ENCODE data around the gene GRK6. TPM values are rescaled to one million over a fixed set of nuclear protein-coding genes. Genes with fewer than 3 reads are reported as not detected.

The GRK6 gene
- polyA plus RNA-seq, 1 of the 3 experiments (the other 2 are of a cell fraction), result 39.5 TPM

DNA sequence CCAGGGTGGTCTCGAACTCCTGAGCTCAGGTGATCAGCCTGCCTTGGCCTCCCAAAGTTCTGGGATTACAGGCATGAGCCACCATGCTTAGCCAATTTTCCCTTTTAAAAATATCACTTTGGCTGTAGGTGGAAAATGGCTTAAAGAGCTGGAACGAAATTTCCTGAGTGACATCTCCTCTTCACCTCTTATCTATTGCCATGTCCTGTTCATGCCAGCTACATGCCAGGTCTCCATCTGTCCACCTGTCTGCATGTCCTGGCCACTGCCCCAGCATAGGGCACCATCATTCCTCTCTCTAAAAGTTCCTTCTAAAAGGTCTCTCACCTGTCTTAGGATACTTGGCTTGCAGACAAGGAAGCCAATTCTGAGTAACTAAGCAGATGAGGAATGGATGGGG, 2.8 kb upstream of the GRK6 start:
- H3K9me3 ChIP-seq, result no peaks in the 10 kb centered on the region
- ChIA-PET POLR2A (interaction anchor here (1.1 kb wide), 1 partner anchor 52 kb away, joined by 3 read pairs; no protein-coding TSS in a partner anchor), CTCF (interaction anchor here (1.2 to 10.8 kb wide), 7 partner anchors 19 to 78 kb away, joined by 3 to 120 read pairs (median 6); no protein-coding TSS in a partner anchor)
- H3K27ac ChIP-seq (ENCODE audit: low read depth in 2 of 2, low read length in 1 of 2), result no peak overlapping the region
- no peak for DNase-seq
- TF ChIP-seq, protein P1, sequence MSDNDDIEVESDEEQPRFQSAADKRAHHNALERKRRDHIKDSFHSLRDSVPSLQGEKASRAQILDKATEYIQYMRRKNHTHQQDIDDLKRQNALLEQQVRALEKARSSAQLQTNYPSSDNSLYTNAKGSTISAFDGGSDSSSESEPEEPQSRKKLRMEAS (IDR thresholded peaks at IDR 0.05; ENCODE audit: low read depth), result no peak
- TF ChIP-seq TAF1 (IDR thresholded peaks at IDR 0.05; ENCODE audit: borderline replicate concordance, low read depth, low read length) (no peak), FOXM1 (IDR thresholded peaks at IDR 0.05; ENCODE audit: low read depth) (no peak), RFX5 (IDR thresholded peaks at IDR 0.05; ENCODE audit: low read length) (no peak), TEAD4 (IDR thresholded peaks at IDR 0.05; ENCODE audit: borderline replicate concordance, insufficient read depth) (no peak), CHD2 (IDR thresholded peaks at IDR 0.05; ENCODE audit: low read length, partially characterized antibody) (no peak), NFIC (IDR thresholded peaks at IDR 0.05; ENCODE audit: borderline replicate concordance) (no peak), MEF2A (IDR thresholded peaks at IDR 0.05; ENCODE audit: borderline replicate concordance, low read depth) (no peak), FOSL2 (IDR thresholded peaks at IDR 0.05; ENCODE audit: borderline replicate concordance, low read depth) (no peak), MXI1 (IDR thresholded peaks at IDR 0.05; ENCODE audit: low read depth, low read length) (no peak), EZH2phosphoT487 (IDR thresholded peaks at IDR 0.05; ENCODE audit: borderline replicate concordance, low read depth) (no peak)
- TF ChIP-seq, protein P2, sequence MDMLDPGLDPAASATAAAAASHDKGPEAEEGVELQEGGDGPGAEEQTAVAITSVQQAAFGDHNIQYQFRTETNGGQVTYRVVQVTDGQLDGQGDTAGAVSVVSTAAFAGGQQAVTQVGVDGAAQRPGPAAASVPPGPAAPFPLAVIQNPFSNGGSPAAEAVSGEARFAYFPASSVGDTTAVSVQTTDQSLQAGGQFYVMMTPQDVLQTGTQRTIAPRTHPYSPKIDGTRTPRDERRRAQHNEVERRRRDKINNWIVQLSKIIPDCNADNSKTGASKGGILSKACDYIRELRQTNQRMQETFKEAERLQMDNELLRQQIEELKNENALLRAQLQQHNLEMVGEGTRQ (IDR thresholded peaks at IDR 0.05; ENCODE audit: borderline replicate concordance, low read depth, low read length), result no peak
- TF ChIP-seq, protein P3, sequence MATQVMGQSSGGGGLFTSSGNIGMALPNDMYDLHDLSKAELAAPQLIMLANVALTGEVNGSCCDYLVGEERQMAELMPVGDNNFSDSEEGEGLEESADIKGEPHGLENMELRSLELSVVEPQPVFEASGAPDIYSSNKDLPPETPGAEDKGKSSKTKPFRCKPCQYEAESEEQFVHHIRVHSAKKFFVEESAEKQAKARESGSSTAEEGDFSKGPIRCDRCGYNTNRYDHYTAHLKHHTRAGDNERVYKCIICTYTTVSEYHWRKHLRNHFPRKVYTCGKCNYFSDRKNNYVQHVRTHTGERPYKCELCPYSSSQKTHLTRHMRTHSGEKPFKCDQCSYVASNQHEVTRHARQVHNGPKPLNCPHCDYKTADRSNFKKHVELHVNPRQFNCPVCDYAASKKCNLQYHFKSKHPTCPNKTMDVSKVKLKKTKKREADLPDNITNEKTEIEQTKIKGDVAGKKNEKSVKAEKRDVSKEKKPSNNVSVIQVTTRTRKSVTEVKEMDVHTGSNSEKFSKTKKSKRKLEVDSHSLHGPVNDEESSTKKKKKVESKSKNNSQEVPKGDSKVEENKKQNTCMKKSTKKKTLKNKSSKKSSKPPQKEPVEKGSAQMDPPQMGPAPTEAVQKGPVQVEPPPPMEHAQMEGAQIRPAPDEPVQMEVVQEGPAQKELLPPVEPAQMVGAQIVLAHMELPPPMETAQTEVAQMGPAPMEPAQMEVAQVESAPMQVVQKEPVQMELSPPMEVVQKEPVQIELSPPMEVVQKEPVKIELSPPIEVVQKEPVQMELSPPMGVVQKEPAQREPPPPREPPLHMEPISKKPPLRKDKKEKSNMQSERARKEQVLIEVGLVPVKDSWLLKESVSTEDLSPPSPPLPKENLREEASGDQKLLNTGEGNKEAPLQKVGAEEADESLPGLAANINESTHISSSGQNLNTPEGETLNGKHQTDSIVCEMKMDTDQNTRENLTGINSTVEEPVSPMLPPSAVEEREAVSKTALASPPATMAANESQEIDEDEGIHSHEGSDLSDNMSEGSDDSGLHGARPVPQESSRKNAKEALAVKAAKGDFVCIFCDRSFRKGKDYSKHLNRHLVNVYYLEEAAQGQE (IDR thresholded peaks at IDR 0.05; ENCODE audit: low read depth, low read length), result no peak
- TF ChIP-seq, protein P4, sequence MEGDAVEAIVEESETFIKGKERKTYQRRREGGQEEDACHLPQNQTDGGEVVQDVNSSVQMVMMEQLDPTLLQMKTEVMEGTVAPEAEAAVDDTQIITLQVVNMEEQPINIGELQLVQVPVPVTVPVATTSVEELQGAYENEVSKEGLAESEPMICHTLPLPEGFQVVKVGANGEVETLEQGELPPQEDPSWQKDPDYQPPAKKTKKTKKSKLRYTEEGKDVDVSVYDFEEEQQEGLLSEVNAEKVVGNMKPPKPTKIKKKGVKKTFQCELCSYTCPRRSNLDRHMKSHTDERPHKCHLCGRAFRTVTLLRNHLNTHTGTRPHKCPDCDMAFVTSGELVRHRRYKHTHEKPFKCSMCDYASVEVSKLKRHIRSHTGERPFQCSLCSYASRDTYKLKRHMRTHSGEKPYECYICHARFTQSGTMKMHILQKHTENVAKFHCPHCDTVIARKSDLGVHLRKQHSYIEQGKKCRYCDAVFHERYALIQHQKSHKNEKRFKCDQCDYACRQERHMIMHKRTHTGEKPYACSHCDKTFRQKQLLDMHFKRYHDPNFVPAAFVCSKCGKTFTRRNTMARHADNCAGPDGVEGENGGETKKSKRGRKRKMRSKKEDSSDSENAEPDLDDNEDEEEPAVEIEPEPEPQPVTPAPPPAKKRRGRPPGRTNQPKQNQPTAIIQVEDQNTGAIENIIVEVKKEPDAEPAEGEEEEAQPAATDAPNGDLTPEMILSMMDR (IDR thresholded peaks at IDR 0.05), result no peak
- TF ChIP-seq, protein P5, sequence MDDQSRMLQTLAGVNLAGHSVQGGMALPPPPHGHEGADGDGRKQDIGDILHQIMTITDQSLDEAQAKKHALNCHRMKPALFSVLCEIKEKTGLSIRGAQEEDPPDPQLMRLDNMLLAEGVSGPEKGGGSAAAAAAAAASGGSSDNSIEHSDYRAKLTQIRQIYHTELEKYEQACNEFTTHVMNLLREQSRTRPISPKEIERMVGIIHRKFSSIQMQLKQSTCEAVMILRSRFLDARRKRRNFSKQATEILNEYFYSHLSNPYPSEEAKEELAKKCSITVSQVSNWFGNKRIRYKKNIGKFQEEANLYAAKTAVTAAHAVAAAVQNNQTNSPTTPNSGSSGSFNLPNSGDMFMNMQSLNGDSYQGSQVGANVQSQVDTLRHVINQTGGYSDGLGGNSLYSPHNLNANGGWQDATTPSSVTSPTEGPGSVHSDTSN (IDR thresholded peaks at IDR 0.05), result no peak
- peaks cover 20% of the 10 kb centered on the region for H3K79me2 ChIP-seq (ENCODE audit: insufficient read depth)
- 62% methylated on average over 2 of the region's 2 CpGs for WGBS (ENCODE audit: low lambda C conversion rate)
- H3K4me1 ChIP-seq (ENCODE audit: control insufficient read depth in 1 of 2, insufficient read depth in 2 of 2, low read depth in 1 of 2, low read length in 1 of 2), result peaks cover 5 to 22% of the 10 kb centered on the region in 2 experiments; a peak in 2 of 4 replicates
- peaks cover 12% of the 10 kb centered on the region for H3F3A ChIP-seq (replicated peaks; ENCODE audit: insufficient read depth)
- no peak overlapping the region for H3K4me3 ChIP-seq (ENCODE audit: low read depth in 2 of 2, low read length in 1 of 2)
- H3K27me3 ChIP-seq (ENCODE audit: insufficient read depth), result no peaks in the 10 kb centered on the region
- H4K20me1 ChIP-seq (ENCODE audit: insufficient read depth), result 0 out of 2 replicates have a peak, but pooled peaks cover 4% of the 10 kb centered on the region
- no peaks in the 10 kb centered on the region for H3K36me3 ChIP-seq (replicated peaks in 1 of 2; ENCODE audit: control insufficient read depth in 1 of 2, insufficient read depth in 2 of 2, low read length in 1 of 2)
- no peaks in the 10 kb centered on the region for H3K9me2 ChIP-seq
- no peak overlapping the region for H2AFZ ChIP-seq (ENCODE audit: low read depth)
- no peak overlapping the region for H3K9ac ChIP-seq
- H3K4me2 ChIP-seq, result no peak overlapping the region
